ENCODE results near the gene SRF.

The SRF gene

GRCh38 chr6:43183441-43183840 lies 12.4 kb downstream of the SRF start:
- DNase-seq (ENCODE audit: low read depth in 2 of 2): no peak

GRCh38 chr6:43184268-43184985 lies 13.4 kb downstream of the SRF start:
- DNase-seq (ENCODE audit: low read depth in 2 of 2): no peak

GRCh38 chr6:43185391-43185985 lies 14.4 kb downstream of the SRF start:
- DNase-seq (ENCODE audit: low read depth in 2 of 2): no peak

GRCh38 chr6:43186019-43186418 lies 14.9 kb downstream of the SRF start:
- no peak for DNase-seq (ENCODE audit: low read depth in 2 of 2)

GRCh38 chr6:43186706-43187105 lies 15.6 kb downstream of the SRF start:
- no peak for DNase-seq (ENCODE audit: low read depth in 2 of 2)

- DNase-seq (ENCODE audit: low read depth in 2 of 2): no peak
These were observed 16.8 kb downstream of the SRF start for GRCh38 chr6:43187821-43188220.

- DNase-seq (ENCODE audit: low read depth in 2 of 2): no peak
These were observed 17.4 kb downstream of the SRF start for GRCh38 chr6:43188426-43188825.

GRCh38 chr6:43189776-43190304 lies 18.8 kb downstream of the SRF start:
- no peak for DNase-seq (ENCODE audit: low read depth in 2 of 2)

GRCh38 chr6:43192911-43193310 lies 21.8 kb downstream of the SRF start:
- DNase-seq (ENCODE audit: low read depth in 2 of 2): no peak

- no peak for DNase-seq (ENCODE audit: low read depth in 2 of 2)
These were observed 22.9 kb downstream of the SRF start for GRCh38 chr6:43193929-43194328.

GRCh38 chr6:43196337-43196736 lies 25.3 kb downstream of the SRF start:
- no peak for DNase-seq (ENCODE audit: low read depth in 2 of 2)

- DNase-seq (ENCODE audit: low read depth in 2 of 2): no peak
These were observed 28.8 kb downstream of the SRF start for GRCh38 chr6:43199912-43200311.

- no peak for DNase-seq (ENCODE audit: low read depth in 2 of 2)
These were observed 29.5 kb downstream of the SRF start for GRCh38 chr6:43200541-43200940.

GRCh38 chr6:43202451-43202850 lies 31.4 kb downstream of the SRF start:
- DNase-seq (ENCODE audit: low read depth in 2 of 2): no peak

- DNase-seq (ENCODE audit: low read depth in 2 of 2): no peak
These were observed 32.1 kb downstream of the SRF start for GRCh38 chr6:43203029-43203717.

GRCh38 chr6:43203718-43204095 lies 32.6 kb downstream of the SRF start:
- no peak for DNase-seq (ENCODE audit: low read depth in 2 of 2)

- DNase-seq (ENCODE audit: low read depth in 2 of 2): no peak
These were observed 33.4 kb downstream of the SRF start for GRCh38 chr6:43204271-43205105.

- DNase-seq (ENCODE audit: low read depth in 2 of 2): no peak
These were observed 34.8 kb downstream of the SRF start for GRCh38 chr6:43205849-43206248.

GRCh38 chr6:43207286-43207685 lies 36.2 kb downstream of the SRF start:
- DNase-seq (ENCODE audit: low read depth in 2 of 2): no peak

- no peak for DNase-seq (ENCODE audit: low read depth in 2 of 2)
These were observed 40.9 kb downstream of the SRF start for GRCh38 chr6:43211955-43212354.

- DNase-seq (ENCODE audit: low read depth in 2 of 2): no peak
These were observed 42.4 kb downstream of the SRF start for GRCh38 chr6:43213431-43213830.

GRCh38 chr6:43215066-43215465 lies 44.0 kb downstream of the SRF start:
- DNase-seq (ENCODE audit: low read depth in 2 of 2): no peak

Data from activated CD8-positive, alpha-beta memory T cell treated with anti-CD3 and anti-CD28 coated beads for 4 hours (primary cell).